GM10266 (cell line): ENCODE measurements around the gene PC.

Experiments used
- DNase-seq: peaks from one replicate; pipeline ENCODE4 v3.0.0; 2012; ENCODE audit errors: extremely low spot score
- TF ChIP-seq, protein P1 (sequence below): IDR thresholded peaks from 2 replicates; pipeline ENCODE4 v1.5.1; 2012; ENCODE audit warnings: mild to moderate bottlenecking, low read depth; ENCODE audit not compliant: control insufficient read depth, insufficient read depth; ENCODE audit errors: missing control alignments

Gene PC

DNA sequence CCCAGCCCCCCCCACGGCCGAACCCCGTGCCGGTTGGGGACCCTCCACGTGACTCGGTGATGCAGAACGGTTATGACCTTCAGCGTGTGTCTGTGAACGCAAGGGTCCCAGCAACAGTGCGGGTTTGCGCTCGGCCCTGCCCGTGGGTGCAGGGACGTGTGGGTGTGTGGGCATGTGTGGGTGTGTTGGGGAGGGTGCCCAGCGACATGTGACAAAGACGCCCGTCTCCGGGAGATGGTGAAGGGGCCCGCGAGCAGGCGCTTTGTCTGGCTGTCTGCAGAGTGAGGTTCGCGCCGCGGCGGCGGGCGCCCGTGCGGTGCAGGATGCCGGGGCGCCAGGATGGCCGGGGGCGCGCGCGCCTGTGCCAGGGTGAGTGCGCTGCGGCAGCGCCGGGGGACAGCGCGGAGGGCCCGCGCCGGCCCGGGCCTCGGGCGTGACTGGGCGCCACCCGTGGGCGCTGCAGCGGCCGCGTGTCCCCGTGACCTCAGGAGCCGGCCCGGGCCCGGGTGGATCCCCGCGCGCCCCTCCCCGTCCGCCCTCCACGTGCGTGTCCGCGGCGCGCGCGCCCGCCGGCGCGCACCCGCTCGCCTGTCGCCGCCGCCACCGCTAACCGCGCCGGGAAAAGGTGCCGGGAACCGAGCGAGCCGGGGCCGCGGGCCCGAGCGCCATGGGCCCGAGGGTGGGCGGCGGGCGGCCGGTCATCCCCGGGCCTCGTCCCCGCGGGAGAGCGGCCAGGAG is 101.5 kb downstream of the PC start, which contains the start of gene LRFN4:
Gene LRFN4 (plus strand): TSS at position 569 of the 738 bp plus-strand sequence. CDS start 681 bp downstream, outside the sequence.
- DNase-seq: peak; percentile 85
- TF ChIP-seq, protein P1, sequence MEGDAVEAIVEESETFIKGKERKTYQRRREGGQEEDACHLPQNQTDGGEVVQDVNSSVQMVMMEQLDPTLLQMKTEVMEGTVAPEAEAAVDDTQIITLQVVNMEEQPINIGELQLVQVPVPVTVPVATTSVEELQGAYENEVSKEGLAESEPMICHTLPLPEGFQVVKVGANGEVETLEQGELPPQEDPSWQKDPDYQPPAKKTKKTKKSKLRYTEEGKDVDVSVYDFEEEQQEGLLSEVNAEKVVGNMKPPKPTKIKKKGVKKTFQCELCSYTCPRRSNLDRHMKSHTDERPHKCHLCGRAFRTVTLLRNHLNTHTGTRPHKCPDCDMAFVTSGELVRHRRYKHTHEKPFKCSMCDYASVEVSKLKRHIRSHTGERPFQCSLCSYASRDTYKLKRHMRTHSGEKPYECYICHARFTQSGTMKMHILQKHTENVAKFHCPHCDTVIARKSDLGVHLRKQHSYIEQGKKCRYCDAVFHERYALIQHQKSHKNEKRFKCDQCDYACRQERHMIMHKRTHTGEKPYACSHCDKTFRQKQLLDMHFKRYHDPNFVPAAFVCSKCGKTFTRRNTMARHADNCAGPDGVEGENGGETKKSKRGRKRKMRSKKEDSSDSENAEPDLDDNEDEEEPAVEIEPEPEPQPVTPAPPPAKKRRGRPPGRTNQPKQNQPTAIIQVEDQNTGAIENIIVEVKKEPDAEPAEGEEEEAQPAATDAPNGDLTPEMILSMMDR: no peak

DNA sequence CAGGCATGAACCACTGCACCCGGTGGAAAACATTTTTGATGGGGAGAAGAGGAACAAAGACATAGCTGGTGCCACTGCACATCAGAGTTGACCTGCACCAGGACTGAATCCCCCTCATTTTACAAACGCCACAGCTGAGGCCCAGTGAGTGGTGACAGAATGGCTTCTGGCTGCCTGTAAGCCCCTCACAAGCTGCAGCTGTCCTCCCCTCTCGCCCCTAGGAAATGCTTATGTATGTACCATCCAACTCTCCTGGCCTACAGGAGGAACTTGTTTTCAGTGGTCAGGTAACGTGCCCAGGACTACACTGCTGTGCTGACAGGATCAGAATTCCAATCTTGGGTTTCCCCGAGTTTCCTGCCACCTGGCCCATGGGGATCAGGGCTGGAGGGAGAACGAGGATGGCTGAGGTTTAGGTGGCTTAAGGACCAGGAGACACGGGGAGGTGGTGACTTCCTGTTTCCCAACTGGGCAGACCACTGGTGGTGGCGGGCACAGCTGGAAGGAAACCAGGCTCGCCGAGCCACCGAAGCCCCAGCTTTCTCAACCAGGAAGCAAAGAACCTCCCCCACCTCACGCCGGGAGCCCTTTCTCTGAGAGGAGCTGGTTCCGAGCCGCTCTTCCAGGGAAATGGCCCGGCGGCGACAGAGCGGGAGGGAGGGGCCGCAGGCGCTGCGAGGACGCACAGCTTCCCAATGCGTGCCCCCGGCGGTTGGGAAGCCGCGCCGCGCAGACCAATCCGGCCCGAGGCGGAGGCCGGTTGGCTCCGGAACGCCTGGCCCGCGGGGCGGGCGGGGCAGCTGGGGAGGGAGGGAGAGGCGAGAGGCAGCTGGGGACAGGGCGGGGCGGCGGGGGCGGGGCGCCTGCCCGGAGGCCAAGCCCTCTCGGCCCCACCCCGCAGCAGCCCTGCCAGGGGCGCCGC is 102.3 kb downstream of the PC start:
- TF ChIP-seq, protein P1: no peak
- DNase-seq: peak; percentile 100

DNA sequence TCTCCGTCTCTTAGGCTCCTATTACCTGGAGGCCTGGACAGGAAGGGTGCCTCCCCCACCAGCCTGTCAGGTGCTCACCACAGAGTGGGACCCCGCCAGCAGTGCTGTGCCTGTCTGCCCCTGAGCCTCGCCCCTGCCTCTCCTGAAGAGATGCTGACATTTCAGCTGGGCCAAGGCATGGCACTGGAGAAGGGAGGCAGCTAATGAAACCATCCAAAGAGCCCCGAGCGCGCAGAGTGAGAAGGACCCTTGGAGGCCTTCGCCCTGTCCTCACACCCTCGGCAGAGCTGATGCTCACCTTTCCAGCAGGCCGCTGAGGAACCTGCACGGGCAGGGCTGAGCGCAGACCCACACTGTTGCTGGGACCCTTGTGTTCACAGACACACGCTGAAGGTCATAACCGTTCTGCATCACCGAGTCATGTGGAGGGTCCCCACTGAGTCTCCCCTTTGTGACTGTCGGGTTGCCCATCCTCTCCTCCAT is 103.4 kb downstream of the PC start:
- TF ChIP-seq, protein P1: no peak

DNA sequence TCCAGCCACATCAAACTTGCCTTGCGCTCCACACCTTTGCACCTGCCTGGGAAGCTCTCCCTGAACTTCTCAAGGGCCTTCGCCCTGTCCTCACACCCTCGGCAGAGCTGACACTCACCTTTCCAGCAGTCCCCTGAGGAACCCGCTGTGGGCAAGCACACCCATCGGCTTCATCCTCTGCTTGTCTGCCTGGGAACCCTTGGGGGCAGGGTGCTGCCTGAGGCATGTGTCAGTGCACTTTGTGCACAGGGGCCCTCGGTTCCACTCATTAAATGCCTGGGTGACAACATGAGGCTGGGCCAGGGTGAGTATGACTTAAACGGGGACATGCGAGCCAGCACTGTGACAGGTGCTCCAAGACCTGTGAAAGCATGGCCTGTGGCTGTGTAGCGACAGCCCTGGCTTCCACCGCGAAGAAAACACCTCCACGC is 103.9 kb downstream of the PC start:
- TF ChIP-seq, protein P1: no peak
- DNase-seq: no peak

More for the DNA sequence above, 103.4 kb downstream of the PC start:
- DNase-seq: no peak

DNA sequence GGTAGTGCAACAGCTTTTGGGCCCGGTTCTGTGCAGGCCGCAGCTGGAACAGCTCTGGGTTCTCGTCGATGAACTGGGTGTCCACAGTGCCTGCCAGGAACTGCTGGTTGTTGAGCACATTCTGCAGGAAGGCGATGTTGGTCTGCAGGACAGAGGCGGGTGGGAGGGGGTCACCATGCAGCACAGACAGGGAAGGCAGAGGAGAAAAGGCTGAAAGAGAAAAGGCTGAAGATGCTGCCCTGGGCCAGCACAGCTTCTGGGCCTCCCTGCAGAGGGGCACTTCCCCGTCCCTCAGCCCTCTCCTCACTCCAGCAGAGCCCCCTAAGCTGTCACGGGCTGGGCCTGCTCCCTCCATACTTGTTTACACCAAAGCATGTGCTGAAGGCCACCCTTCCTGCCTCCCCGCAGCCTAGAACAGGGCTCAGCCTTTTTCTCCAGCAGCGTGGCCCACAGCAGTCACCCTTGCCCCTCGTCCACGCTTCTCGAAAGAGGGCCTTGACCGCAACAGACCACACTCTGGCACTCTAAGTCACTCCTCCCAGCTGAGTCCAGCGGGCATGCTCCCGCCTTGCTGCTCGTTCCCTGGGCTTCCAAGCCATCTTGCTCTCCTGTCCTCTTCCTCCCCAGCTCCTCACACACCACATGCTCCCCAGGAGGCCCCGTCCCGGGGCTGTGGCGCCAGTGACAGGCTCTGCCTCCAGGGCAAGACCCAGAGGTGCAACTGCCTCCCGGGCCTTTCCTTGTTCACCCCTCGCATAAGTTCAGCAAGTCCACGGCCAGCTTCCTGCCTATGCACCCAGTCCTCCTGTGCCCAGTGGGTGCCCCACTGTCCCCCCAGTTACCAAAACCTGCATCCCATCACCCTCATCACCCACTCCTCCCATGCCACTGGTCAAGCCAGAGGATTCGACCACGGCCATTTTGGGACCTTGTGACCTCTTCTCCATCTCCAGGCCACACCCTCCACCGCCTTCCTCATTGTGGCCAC is 104.6 kb downstream of the PC start:
- DNase-seq: no peak
- TF ChIP-seq, protein P1: no peak

DNA sequence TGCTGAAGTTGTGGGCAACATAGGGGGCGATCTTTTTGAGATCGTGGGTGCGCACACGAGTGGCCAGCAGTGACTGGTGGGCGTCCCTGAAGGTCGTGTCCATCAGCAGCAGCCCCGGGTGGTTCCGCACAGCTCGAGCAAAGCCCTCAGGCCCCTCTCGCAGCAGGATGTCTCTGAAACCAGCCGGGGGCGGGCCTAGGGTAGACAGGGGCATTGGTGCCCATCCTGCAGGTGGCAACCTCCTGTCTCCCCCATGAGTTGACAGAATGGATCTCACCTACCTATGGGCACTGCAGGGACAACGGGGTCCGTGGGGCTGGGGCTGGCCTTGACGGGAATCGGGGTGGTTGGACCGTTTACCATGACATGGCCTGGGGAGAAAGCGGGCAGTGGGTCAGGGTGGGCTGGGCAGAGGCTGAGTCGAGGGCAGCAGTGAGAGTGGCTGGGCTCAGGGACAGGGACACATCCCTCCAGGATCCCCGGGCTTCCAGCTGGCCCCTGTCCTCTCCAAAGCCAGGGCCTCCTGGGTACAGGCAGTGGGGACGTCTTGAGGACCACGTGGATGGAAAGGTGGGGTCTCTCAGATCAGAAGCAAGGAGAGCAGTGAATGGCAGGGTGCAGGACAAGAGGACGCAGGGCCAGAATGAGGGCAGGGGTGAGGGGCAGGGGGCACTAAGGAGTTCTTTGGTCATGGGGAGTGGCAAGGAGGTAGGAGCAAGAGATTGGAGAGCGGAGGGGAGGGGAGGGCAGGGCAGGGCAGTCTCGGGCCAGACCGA is 105.5 kb downstream of the PC start:
- TF ChIP-seq, protein P1: no peak
- no peak for DNase-seq
